Measurements from ENCODE around the gene MT1M. TPM values are rescaled to one million over a fixed set of nuclear protein-coding genes. Genes with fewer than 3 reads are reported as not detected.

MT1M gene
- total and polyA plus RNA-seq, 2 of the 4 experiments (the other 2 are of a cell fraction), result 0.10 TPM; not detected in 1

DNA sequence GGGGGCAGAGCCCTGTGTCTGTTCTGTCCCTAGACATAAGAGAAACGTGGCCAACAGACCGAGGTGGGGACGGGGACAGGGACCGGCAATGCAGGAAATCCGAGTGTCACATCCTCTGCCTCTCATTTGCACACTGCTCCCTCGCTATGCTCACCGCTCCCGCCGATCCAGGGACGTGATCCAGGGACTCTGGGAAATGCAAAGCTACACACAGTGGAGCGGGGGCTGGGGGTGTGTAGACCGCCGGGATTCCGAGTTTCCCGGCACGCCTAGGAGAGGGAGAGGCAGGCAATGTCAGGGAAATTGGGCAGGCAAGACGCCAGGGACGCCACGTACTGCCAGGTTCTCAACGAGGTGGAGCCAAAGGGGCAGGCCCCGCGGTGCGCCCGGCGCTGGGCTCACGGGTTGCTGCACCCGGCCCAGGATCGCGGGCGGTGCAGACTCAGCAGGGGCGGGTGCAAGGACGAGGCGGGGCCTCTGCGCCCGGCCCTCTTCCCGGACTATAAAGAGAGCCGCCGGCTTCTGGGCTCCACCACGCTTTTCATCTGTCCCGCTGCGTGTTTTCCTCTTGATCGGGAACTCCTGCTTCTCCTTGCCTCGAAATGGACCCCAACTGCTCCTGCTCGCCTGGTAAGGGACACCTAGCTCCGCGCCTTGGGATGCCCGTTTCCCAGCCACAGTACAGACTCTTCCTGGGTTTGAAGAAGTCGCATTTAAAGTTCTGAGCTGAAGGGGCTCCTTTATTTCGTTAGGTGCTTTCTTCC is 49.7 kb downstream of the MT1M start, which contains the start of gene MT1X:
TSS of gene MT1X (plus strand) at position 532 of the 764 bp plus-strand sequence. CDS start at position 603, 71 bp downstream.
- peak within 1 kb of the TSS; percentile 80 for H3K4ac ChIP-seq (ENCODE audit: low read depth, low read length)
- intact Hi-C loops (cut with micrococcal nuclease), result loop anchor here (5.0 kb wide), 2 partner anchors 55 to 75 kb away; partner anchors contain the start of genes MT1E and MT2A
- H2BK20ac ChIP-seq (ENCODE audit: low read depth, low read length), result peak within 1 kb of the TSS; percentile 21
- WGBS, 2 experiments (ENCODE audit: extremely low coverage in 2 of 2, insufficient read length in 1 of 2), result 1% methylated on average over 20 of the region's 49 CpGs; no CpG with 5 or more reads in 1 of the 2 experiments
- no peaks in the 10 kb centered on the region; the same call in 1 of the 2 replicates for H3K36me3 ChIP-seq (ENCODE audit: control insufficient read depth, insufficient read depth, low read length)
- H3K9me1 ChIP-seq (ENCODE audit: insufficient read depth, low read length), result no peaks in the 10 kb centered on the region
- peak within 1 kb of the TSS; percentile 60 for H3K56ac ChIP-seq (ENCODE audit: extremely low read depth, insufficient read depth, low read length)
- H3K4me3 ChIP-seq (ENCODE audit: insufficient read depth, low read depth, low read length), result peak within 1 kb of the TSS; percentile 58
- in situ Hi-C loops (cut with MboI; ENCODE audit: low sequenced_read_pairs), result no loop called here
- peak within 1 kb of the TSS; percentile 53 to 95 for H4K8ac ChIP-seq (ENCODE audit: low read depth in 2 of 2, low read length in 2 of 2)
- peak within 1 kb of the TSS; percentile 69 for H2BK120ac ChIP-seq (ENCODE audit: low read depth, low read length)
- peak within 1 kb of the TSS; percentile 93 for H3K4me2 ChIP-seq (ENCODE audit: low read depth, low read length)
- H2AK5ac ChIP-seq (ENCODE audit: low read depth, low read length), result peak within 1 kb of the TSS; percentile 81
- BruUV-seq (replicated peaks), result no TSS peak
- peaks cover 7% of the 10 kb centered on the region; the same call in 1 of the 2 replicates for H3K4me1 ChIP-seq (ENCODE audit: control insufficient read depth, insufficient read depth, low read length)
- DNase-seq (peak; percentile 77), ATAC-seq (ENCODE audit: low read depth) (peak; percentile 99)
- 0 out of 2 replicates have a peak, but pooled peaks cover 3% of the 10 kb centered on the region for H3K9me3 ChIP-seq (ENCODE audit: control insufficient read depth, insufficient read depth, low read length)
- no peak within 1 kb of the TSS for H2BK5ac ChIP-seq (ENCODE audit: low read depth, low read length, poor library complexity, severe bottlenecking)
- H2AK9ac ChIP-seq (replicated peaks; ENCODE audit: low read depth, low read length, poor library complexity), result peak within 1 kb of the TSS; percentile 90
- peak within 1 kb of the TSS; percentile 75 for H3K14ac ChIP-seq (replicated peaks; ENCODE audit: low read depth, low read length)
- CTCF ChIA-PET, result interaction anchor here (1.8 kb wide), 1 partner anchor 9 kb away, joined by 8 read pairs; no protein-coding TSS in a partner anchor
- H4K91ac ChIP-seq (ENCODE audit: insufficient read depth, low read depth, low read length), result peak within 1 kb of the TSS; percentile 53
- H2AFZ ChIP-seq (replicated peaks; ENCODE audit: low read length, poor library complexity), result peak within 1 kb of the TSS; percentile 94
- H2BK15ac ChIP-seq (ENCODE audit: low read depth, low read length), result peak within 1 kb of the TSS; percentile 19; the same call in 1 of the 3 replicates
- peak within 1 kb of the TSS; percentile 39 for H3K18ac ChIP-seq (ENCODE audit: low read depth, low read length)
- peak within 1 kb of the TSS; percentile 56; the same call in 1 of the 2 replicates for H4K5ac ChIP-seq (ENCODE audit: low read depth, low read length)
- H3K79me1 ChIP-seq (ENCODE audit: low read depth in 1 of 2, low read length in 2 of 2), result peaks cover 3% of the 10 kb centered on the region in 2 experiments; a peak in 1 of 4 replicates
- dilution Hi-C loops (cut with HindIII; ENCODE audit: low sequenced_read_pairs, unreplicated experiment), result no loop called here
- peaks cover 7% of the 10 kb centered on the region for H3K27me3 ChIP-seq (ENCODE audit: control insufficient read depth, insufficient read depth, low read length)
- H4K20me1 ChIP-seq (ENCODE audit: insufficient read depth, low read length), result no peaks in the 10 kb centered on the region
- H3K23ac ChIP-seq (ENCODE audit: low read depth, low read length), result peak within 1 kb of the TSS; percentile 73
- H3K9ac ChIP-seq (ENCODE audit: low read depth, low read length), result peak within 1 kb of the TSS; percentile 77
- POLR2A ChIA-PET (ENCODE audit: unreplicated experiment), result interaction anchor here (0.6 kb wide), 1 partner anchor 29 kb away, joined by 9 read pairs; no protein-coding TSS in a partner anchor
- H3K27ac ChIP-seq (ENCODE audit: insufficient read depth, low read length), result peak within 1 kb of the TSS; percentile 50
- TF ChIP-seq FOS (IDR thresholded peaks at IDR 0.05; ENCODE audit: low read depth, low read length) (no peak), SMC3 (IDR thresholded peaks at IDR 0.05; ENCODE audit: low read depth, low read length) (no peak), POLR2A (IDR thresholded peaks at IDR 0.05; ENCODE audit: low read depth, low read length) (peak; percentile 91), MXI1 (IDR thresholded peaks at IDR 0.05; ENCODE audit: borderline replicate concordance, low read depth, low read length) (0 out of 2 replicates have a peak, but pooled peaks have one; percentile 8), MAFK (IDR thresholded peaks at IDR 0.05; ENCODE audit: low read depth, low read length) (peak; percentile 57), RFX5 (IDR thresholded peaks at IDR 0.05; ENCODE audit: low read depth, low read length) (no peak), RAD21 (IDR thresholded peaks at IDR 0.05; ENCODE audit: low read length) (no peak), CHD1 (IDR thresholded peaks at IDR 0.05; ENCODE audit: low read depth, low read length) (no peak), BHLHE40 (IDR thresholded peaks at IDR 0.05; ENCODE audit: low read depth, low read length) (0 out of 2 replicates have a peak, but pooled peaks have one; percentile 12), MAZ (IDR thresholded peaks at IDR 0.05; ENCODE audit: borderline replicate concordance, low read depth, low read length) (peak; percentile 23; the same call in 1 of the 2 replicates)
- TF ChIP-seq, protein P1, sequence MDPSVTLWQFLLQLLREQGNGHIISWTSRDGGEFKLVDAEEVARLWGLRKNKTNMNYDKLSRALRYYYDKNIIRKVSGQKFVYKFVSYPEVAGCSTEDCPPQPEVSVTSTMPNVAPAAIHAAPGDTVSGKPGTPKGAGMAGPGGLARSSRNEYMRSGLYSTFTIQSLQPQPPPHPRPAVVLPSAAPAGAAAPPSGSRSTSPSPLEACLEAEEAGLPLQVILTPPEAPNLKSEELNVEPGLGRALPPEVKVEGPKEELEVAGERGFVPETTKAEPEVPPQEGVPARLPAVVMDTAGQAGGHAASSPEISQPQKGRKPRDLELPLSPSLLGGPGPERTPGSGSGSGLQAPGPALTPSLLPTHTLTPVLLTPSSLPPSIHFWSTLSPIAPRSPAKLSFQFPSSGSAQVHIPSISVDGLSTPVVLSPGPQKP (IDR thresholded peaks at IDR 0.05; ENCODE audit: borderline replicate concordance, low read depth, low read length), result no peak
- TF ChIP-seq, protein P2, sequence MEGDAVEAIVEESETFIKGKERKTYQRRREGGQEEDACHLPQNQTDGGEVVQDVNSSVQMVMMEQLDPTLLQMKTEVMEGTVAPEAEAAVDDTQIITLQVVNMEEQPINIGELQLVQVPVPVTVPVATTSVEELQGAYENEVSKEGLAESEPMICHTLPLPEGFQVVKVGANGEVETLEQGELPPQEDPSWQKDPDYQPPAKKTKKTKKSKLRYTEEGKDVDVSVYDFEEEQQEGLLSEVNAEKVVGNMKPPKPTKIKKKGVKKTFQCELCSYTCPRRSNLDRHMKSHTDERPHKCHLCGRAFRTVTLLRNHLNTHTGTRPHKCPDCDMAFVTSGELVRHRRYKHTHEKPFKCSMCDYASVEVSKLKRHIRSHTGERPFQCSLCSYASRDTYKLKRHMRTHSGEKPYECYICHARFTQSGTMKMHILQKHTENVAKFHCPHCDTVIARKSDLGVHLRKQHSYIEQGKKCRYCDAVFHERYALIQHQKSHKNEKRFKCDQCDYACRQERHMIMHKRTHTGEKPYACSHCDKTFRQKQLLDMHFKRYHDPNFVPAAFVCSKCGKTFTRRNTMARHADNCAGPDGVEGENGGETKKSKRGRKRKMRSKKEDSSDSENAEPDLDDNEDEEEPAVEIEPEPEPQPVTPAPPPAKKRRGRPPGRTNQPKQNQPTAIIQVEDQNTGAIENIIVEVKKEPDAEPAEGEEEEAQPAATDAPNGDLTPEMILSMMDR (conservative IDR thresholded peaks at IDR 0.05; ENCODE audit: low read depth, low read length), result no peak
- TF ChIP-seq, protein P3, sequence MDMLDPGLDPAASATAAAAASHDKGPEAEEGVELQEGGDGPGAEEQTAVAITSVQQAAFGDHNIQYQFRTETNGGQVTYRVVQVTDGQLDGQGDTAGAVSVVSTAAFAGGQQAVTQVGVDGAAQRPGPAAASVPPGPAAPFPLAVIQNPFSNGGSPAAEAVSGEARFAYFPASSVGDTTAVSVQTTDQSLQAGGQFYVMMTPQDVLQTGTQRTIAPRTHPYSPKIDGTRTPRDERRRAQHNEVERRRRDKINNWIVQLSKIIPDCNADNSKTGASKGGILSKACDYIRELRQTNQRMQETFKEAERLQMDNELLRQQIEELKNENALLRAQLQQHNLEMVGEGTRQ (IDR thresholded peaks at IDR 0.05; ENCODE audit: low read depth, low read length), result no peak
